A673 (cell line): ENCODE measurements around the gene SLC9A8. TPM values are rescaled to one million over a fixed set of nuclear protein-coding genes. Genes with fewer than 3 reads are reported as not detected.

Experiments
- BruUV-seq: library from RNA; stranded (reverse); fragments of 400-500 nt; replicated peaks from 2 replicates; lab custom pipeline; 2021; lab: Mats Ljungman, UMichigan
- CTCF ChIA-PET: fragments of 300-600 bp; sonication (Branson Sonifier 250); formaldehyde crosslinking; loops from one replicate; lab custom pipeline; 2022; ENCODE audit warnings: antibody characterized with exemption; lab: Charles Lee
- POLR2A ChIA-PET: fragments of 300-600 bp; sonication (Branson Sonifier 250); formaldehyde crosslinking; loops from one replicate; lab custom pipeline; 2022; ENCODE audit warnings: antibody characterized with exemption; ENCODE audit not compliant: low non-redundant PET; lab: Charles Lee
- DNase-seq: peaks from one replicate; pipeline ENCODE4 v3.0.0-alpha.2; 2015; ENCODE audit warnings: low spot score
- H3K27ac ChIP-seq: fragments of 200-600 bp; sonication (generic); 2 replicates; pipeline ENCODE4 v1.5.1; 2016; ENCODE audit warnings: mixed run types, low read depth, mild to moderate bottlenecking, mixed read lengths, antibody characterized with exemption, low read length; ENCODE audit not compliant: poor library complexity, severe bottlenecking
- H3K27me3 ChIP-seq: fragments of 200-600 bp; sonication (generic); replicated peaks from 2 replicates; pipeline ENCODE4 v1.6.1; 2017; ENCODE audit warnings: mixed run types, low read depth, mild to moderate bottlenecking, mixed read lengths, antibody characterized with exemption, low read length; ENCODE audit not compliant: insufficient read depth, poor library complexity
- H3K36me3 ChIP-seq: fragments of 200-600 bp; sonication (generic); 2 replicates; pipeline ENCODE4 v1.6.1; 2016; ENCODE audit warnings: mixed run types, mild to moderate bottlenecking, mixed read lengths, antibody characterized with exemption, low read length; ENCODE audit not compliant: insufficient read depth, poor library complexity, severe bottlenecking
- H3K4me1 ChIP-seq: fragments of 200-600 bp; sonication (generic); 2 replicates; pipeline ENCODE4 v1.6.1; 2017; ENCODE audit warnings: mixed run types, mild to moderate bottlenecking, mixed read lengths, antibody characterized with exemption, low read length; ENCODE audit not compliant: insufficient read depth, poor library complexity, severe bottlenecking
- H3K4me3 ChIP-seq: fragments of 200-600 bp; sonication (generic); 2 replicates; pipeline ENCODE4 v1.5.1; 2016; ENCODE audit warnings: low read depth, mixed run types, mild to moderate bottlenecking, mixed read lengths, low read length; ENCODE audit not compliant: poor library complexity, severe bottlenecking
- H3K9me3 ChIP-seq: fragments of 200-600 bp; sonication (generic); 2 replicates; pipeline ENCODE4 v1.6.1; 2016; ENCODE audit warnings: mixed run types, low read depth, mild to moderate bottlenecking, mixed read lengths, antibody characterized with exemption, low read length; ENCODE audit not compliant: poor library complexity, severe bottlenecking
- EZH2 ChIP-seq: fragments of 200-600 bp; sonication (generic); IDR thresholded peaks from 2 replicates; pipeline ENCODE4 v1.6.1; 2017; ENCODE audit warnings: borderline replicate concordance, low read depth, mild to moderate bottlenecking, mixed read lengths, antibody characterized with exemption, low read length; ENCODE audit not compliant: poor library complexity, severe bottlenecking
- intact Hi-C: fragments of 100-400 bp; cut with micrococcal nuclease; formaldehyde crosslinking; loops from one replicate; pipeline ENCODE4 v1.10.0; 2022; ENCODE audit not compliant: unreplicated experiment
- total RNA-seq: library from RNA; stranded (reverse); gene quantifications from 2 replicates; pipeline ENCODE4 v1.2.3, GENCODE V29; 2021
- TF ChIP-seq, protein P1 (sequence below): fragments of 300-800, 200-600 bp; sonication (generic); conservative IDR thresholded peaks from 2 replicates; pipeline ENCODE4 v1.5.1; 2017; ENCODE audit warnings: low read depth, mild to moderate bottlenecking, antibody characterized with exemption, low read length, moderate library complexity, mixed read lengths

The SLC9A8 gene
- total RNA-seq, 1 experiment from 2014 or later, result 9.8 TPM

DNA sequence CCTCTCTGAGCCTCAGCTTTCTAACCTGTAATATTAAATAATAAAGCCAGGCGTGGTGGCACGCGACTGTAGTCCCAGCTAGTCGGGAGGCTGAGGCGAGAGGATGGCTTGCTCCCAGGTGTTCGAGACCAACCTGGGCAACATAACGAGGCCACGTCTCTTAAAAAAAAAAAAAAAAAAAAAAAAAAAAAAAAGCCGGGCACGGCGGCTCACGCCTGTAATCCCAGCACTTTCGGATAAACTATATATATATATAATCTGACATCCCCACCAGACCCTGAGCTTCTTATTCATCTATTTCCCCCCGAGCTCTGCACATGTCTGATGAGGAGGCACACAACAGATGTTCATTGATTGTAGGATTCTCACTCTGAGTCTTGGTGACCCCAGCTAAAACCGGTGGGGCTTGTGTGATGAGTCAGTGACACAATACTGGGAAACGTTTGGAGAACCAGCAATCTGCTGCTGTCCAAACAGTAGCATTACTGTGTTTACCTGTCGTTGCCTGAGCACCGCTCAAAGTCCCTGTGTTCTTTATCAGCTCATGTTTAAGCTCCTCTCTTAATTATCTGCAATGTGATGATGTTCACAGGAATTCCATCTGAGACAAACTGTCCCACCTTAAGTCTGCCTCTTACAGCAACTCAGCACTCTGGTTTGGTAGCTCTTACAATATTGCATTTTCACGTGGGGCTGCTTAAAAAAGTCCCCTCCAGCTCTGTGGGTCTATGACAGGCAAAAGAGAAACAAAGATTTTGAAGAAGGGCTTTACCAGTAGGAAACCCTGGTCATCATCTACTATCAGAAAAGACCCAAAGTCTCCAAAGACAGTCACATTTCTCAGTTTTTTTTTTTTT lies 103.7 kb downstream of the SLC9A8 start:
- peak; percentile 41 for DNase-seq
- TF ChIP-seq EZH2, result no peak
- TF ChIP-seq, protein P1, sequence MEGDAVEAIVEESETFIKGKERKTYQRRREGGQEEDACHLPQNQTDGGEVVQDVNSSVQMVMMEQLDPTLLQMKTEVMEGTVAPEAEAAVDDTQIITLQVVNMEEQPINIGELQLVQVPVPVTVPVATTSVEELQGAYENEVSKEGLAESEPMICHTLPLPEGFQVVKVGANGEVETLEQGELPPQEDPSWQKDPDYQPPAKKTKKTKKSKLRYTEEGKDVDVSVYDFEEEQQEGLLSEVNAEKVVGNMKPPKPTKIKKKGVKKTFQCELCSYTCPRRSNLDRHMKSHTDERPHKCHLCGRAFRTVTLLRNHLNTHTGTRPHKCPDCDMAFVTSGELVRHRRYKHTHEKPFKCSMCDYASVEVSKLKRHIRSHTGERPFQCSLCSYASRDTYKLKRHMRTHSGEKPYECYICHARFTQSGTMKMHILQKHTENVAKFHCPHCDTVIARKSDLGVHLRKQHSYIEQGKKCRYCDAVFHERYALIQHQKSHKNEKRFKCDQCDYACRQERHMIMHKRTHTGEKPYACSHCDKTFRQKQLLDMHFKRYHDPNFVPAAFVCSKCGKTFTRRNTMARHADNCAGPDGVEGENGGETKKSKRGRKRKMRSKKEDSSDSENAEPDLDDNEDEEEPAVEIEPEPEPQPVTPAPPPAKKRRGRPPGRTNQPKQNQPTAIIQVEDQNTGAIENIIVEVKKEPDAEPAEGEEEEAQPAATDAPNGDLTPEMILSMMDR, result no peak
- intact Hi-C loops, result no loop called here
- BruUV-seq, result TSS peak; percentile 74
- no peaks in the 10 kb centered on the region for H3K27me3 ChIP-seq
- H3K36me3 ChIP-seq, result no peaks in the 10 kb centered on the region
- H3K4me3 ChIP-seq, result peak overlapping the region; percentile 90
- H3K4me1 ChIP-seq, result peaks cover 8% of the 10 kb centered on the region
- peak overlapping the region; percentile 100 for H3K27ac ChIP-seq
- no peaks in the 10 kb centered on the region for H3K9me3 ChIP-seq
- ChIA-PET CTCF (interaction anchor here (0.5 to 1.6 kb wide), 12 partner anchors 28 to 612 kb away, joined by 3 to 14 read pairs (median 4); no protein-coding TSS in a partner anchor), POLR2A (interaction anchor here (0.6 to 0.9 kb wide), 4 partner anchors 10 to 643 kb away, joined by 3 to 12 read pairs (median 4); no protein-coding TSS in a partner anchor)

DNA sequence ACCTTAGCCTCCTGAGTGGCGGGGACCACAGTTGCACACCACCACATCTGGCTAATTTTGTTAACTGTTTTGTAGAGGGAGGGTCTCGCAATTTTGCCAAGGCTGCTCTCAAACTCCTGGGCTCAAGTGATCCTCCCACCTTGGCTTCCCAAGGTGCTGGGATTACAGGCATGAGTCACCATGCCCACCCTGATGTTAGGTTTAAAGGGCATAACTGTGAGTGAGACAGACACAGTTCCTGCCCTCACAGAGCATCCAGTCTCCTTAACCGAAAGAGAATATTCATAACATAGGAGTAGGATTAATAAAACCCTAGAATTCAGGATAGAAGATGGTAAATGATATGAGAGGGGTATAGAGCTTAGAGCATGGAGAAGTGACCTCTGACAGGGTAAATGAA lies 105.8 kb downstream of the SLC9A8 start:
- no peak overlapping the region for H3K27ac ChIP-seq
- BruUV-seq, result no TSS peak
- peaks cover 8% of the 10 kb centered on the region for H3K4me1 ChIP-seq
- CTCF ChIA-PET, result no interaction called here
- intact Hi-C loops, result no loop called here
- H3K9me3 ChIP-seq, result no peaks in the 10 kb centered on the region
- DNase-seq, result no peak
- H3K27me3 ChIP-seq, result no peaks in the 10 kb centered on the region
- POLR2A ChIA-PET, result no interaction called here
- H3K36me3 ChIP-seq, result no peaks in the 10 kb centered on the region
- H3K4me3 ChIP-seq, result no peak overlapping the region
- no peak for TF ChIP-seq EZH2
- TF ChIP-seq, protein P1, result no peak

DNA sequence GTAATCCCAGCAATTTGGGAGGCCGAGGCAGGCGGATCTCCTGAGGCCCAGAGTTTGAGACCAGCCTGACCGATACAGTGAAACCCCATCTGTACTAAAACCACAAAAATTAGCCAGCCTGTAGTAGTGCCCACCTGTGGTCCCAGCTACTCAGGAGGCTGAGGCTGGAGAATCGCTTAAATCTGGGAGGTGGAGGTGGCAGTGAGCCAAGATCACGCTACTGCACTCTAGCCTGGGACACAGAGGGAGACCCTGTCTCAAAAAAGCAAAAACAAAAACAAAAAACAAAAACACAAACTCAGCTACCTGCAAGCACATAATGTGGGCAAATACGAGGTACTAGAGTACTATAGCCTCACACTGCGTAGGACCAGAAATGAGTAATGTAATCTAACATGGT lies 106.4 kb downstream of the SLC9A8 start:
- H3K27ac ChIP-seq, result no peak overlapping the region
- CTCF ChIA-PET, result no interaction called here
- no peaks in the 10 kb centered on the region for H3K9me3 ChIP-seq
- no peaks in the 10 kb centered on the region for H3K36me3 ChIP-seq
- BruUV-seq, result no TSS peak
- peaks cover 5% of the 10 kb centered on the region for H3K4me1 ChIP-seq
- TF ChIP-seq, protein P1, result no peak
- no peak for TF ChIP-seq EZH2
- H3K27me3 ChIP-seq, result no peaks in the 10 kb centered on the region
- POLR2A ChIA-PET, result no interaction called here
- intact Hi-C loops, result no loop called here
- no peak overlapping the region for H3K4me3 ChIP-seq
- DNase-seq, result no peak
